Activated T-helper 2 cell treated with anti-CD3 and anti-CD28 coated beads, Interferon-gamma antibody, Interleukin-2, Interleukin-4, amounts not matched to agents 10 μg/mL and 5 μg/mL and 100 μg/mL, durations not matched to agents 14 hours and 24 hours and 36 hours (primary cell): ENCODE data around the gene WNT10A. TPM values are rescaled to one million over a fixed set of nuclear protein-coding genes. Genes with fewer than 3 reads are reported as not detected.

Experiments used
- DNase-seq: peaks from one replicate; pipeline ENCODE4 v3.0.0; 2021; ENCODE audit warnings: low spot score
- H3K27ac Mint-ChIP-seq: one replicate; pipeline ENCODE4 v1.8.0; 2021; ENCODE audit warnings: mixed read lengths
- H3K27me3 Mint-ChIP-seq: one replicate; pipeline ENCODE4 v1.8.0; 2021; ENCODE audit warnings: low read depth, mixed read lengths
- H3K36me3 Mint-ChIP-seq: one replicate; pipeline ENCODE4 v1.8.0; 2021; ENCODE audit warnings: low read depth, mixed read lengths
- H3K4me1 Mint-ChIP-seq: one replicate; pipeline ENCODE4 v1.8.0; 2021; ENCODE audit warnings: low read depth, mixed read lengths
- H3K4me3 Mint-ChIP-seq: one replicate; pipeline ENCODE4 v1.8.0; 2021; ENCODE audit warnings: low read depth, mild to moderate bottlenecking, moderate library complexity, mixed read lengths
- H3K9me3 Mint-ChIP-seq: one replicate; pipeline ENCODE4 v1.8.0; 2021; ENCODE audit warnings: mixed read lengths
- intact Hi-C: fragments of 100-400 bp; cut with micrococcal nuclease; formaldehyde crosslinking; loops from one replicate; pipeline ENCODE4 v1.15.1; 2023
- total RNA-seq: library from RNA; stranded (reverse); gene quantifications from 2 replicates; pipeline ENCODE4 v1.2.3, GENCODE V29; 2022

The WNT10A gene
- total RNA-seq, 1 donor from 2014 or later = 0.59 TPM

DNA sequence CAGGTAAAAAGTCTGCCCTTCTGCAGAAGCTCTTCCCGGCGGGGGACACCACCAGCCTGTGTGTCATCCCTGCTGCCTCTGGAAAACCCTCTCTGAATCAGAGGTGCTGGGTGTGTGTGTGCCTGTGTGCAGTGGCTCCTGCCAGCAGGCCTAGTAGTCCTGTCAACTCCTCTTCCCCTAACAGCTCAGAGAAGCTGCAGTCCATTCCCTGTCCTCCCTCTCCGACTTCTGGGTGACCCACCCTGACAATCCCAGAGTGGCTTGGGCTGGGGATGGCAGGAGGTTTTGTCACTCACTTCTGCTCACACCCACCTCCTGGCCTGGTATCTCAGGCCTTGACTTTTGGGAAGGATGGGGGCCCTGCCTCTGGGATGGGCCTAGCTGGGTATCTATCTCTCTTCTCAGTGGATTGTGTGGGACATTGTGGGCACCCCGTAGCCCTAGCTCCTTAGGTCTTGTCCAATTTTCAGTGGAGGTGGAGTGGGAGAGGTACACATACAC is 2.3 kb downstream of the WNT10A start:
- Mint-ChIP-seq H3K36me3 (no peaks in the 10 kb centered on the region), H3K9me3 (no peaks in the 10 kb centered on the region), H3K4me3 (no peak overlapping the region), H3K27me3 (peaks cover 71% of the 10 kb centered on the region), H3K27ac (no peak overlapping the region), H3K4me1 (peaks cover 23% of the 10 kb centered on the region)
- intact Hi-C loops = no loop called here
- DNase-seq = no peak

DNA sequence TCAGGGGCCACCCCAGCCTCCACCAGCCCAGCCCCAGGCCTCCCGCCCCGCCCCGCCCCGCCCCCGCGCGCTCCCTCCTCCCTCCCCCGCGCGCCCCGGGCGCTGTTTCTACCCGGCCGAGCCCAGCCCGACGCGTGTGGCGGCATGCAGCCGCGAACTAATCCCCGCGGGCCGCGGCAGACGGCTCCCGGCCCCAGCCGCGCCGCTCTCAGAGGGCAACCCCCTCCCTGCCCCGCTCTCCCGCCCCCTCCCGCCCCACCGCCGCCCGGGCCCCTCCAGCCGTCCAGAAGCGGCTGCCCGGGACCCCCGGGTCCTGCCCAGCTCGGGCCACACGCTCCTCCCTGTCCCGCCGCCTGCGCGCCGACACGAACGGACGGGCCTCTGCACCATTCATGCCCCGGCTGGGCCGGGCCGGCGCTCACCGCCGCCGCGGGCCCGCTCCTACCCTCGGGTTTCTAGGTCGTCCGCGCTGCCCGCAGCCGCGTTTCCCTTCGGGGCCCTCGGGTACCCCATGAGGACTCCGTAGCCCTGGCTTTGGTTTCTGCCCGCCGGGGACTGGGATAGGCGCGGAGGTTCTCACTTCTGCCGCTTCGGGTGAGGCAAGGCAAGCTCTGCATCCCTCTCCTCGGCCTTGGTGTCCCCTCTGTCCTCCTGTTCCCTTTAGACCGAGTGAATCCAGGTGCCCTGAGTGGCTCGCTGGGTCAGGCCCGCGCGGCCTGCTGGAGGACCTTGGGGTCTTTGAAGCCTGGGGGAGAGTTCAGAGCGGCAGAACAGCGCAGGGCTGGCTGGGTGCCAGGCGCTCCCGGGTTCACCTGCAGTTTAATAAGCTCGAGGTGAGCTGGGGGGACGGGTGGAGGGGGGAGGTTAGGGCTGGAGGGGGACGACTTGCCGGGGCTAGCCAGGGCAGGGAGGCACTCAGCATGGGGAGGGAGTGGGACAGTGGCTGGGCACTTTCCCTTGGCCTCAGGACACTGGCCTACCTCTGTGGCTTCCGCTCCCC is 3.1 kb downstream of the WNT10A start:
- H3K9me3 Mint-ChIP-seq = no peaks in the 10 kb centered on the region
- no peak overlapping the region for H3K4me3 Mint-ChIP-seq
- DNase-seq = no peak
- no peak overlapping the region for H3K27ac Mint-ChIP-seq
- intact Hi-C loops = no loop called here
- H3K4me1 Mint-ChIP-seq = peaks cover 23% of the 10 kb centered on the region
- peaks cover 69% of the 10 kb centered on the region for H3K27me3 Mint-ChIP-seq
- H3K36me3 Mint-ChIP-seq = no peaks in the 10 kb centered on the region

DNA sequence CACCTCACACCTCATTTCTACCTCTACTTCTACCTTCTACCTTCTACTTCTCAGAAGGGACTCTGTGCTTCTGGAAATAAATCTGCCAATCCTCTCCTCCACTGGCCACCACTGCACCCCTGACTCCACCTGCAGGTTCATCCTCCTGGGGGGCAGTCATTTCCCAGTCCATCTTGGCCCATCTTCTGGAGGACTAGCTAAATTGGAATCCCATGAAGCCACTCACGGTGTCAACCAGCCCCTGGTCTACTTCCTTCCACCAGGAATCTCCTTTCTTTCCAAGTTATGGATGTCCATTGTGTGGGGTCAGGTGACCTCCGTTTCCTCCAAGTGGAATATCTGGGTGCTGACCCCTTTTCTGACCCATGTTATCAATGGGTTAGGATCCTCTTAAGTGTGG is 3.9 kb downstream of the WNT10A start:
- Mint-ChIP-seq H3K27ac (no peak overlapping the region), H3K4me1 (peaks cover 22% of the 10 kb centered on the region), H3K9me3 (no peaks in the 10 kb centered on the region), H3K4me3 (no peak overlapping the region), H3K36me3 (no peaks in the 10 kb centered on the region), H3K27me3 (peaks cover 65% of the 10 kb centered on the region)
- DNase-seq = no peak
- intact Hi-C loops = no loop called here

DNA sequence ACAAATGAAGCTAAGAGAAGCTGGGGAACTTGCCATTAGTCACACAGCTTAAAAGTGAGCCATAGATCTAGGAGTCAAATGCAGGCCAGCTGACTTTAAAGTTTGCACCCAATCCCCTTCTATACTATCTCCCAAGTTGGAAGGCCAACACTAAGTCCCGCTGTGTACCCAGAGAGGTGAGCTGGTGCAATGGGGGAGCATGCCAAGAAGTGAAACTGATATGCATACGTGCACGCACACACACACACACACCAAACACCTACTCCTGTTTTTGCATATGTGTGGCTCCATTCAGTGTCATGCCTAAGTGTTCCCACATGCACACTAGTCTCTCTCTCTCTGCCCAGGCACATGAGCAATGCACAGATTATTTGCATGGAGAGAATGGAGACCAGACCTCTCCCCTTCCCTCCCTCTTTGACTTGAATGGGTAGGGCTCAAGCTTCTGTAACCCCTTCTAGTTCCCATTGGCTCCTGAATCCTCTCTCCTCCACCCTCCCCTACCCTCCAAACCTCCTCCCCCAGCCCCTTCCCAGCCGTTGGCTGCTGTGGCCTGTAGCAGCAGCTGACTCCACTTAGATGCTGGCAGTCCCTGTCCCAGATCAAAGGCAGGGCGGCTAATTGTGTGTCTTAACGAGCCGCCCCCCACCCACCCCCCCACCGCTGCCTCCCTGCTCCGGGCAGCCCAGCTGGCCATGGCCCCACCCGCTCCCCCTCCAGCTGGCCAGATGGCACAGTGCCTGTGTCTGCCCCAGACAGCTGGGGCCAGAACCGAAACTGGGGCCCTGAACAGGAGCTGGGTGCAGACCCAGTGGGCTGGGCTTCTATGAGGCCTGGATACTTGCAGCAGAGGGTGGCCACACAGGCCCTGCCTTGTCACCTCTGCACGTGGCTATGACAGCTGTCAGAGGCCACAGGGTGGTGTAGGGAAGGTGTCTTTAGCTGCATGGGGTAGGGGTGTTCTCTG is 5.6 kb downstream of the WNT10A start:
- H3K36me3 Mint-ChIP-seq = no peaks in the 10 kb centered on the region
- no peak overlapping the region for H3K27ac Mint-ChIP-seq
- no peak overlapping the region for H3K4me3 Mint-ChIP-seq
- no peak for DNase-seq
- intact Hi-C loops = no loop called here
- H3K4me1 Mint-ChIP-seq = peaks cover 13% of the 10 kb centered on the region
- H3K9me3 Mint-ChIP-seq = no peaks in the 10 kb centered on the region
- H3K27me3 Mint-ChIP-seq = peaks cover 61% of the 10 kb centered on the region

DNA sequence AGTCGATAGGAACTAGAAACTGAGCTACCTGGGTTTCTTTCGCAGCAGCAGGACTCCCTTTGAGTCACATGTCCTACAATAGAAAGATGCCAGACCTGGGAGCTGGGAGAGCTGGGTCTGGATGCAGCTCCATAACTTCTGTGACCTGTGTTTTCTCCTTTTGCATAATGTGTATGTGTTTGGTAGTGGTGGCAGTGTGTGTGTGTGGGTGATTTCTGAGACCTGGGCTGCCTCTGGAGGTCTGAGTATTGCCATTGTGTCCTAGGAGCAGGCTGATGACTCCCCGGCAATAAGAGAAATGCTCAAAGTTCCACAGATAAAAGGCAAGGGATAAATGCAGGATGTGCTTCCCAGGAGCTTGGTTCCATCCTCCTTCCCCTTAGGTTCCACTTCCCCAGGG is 6.4 kb downstream of the WNT10A start:
- intact Hi-C loops = no loop called here
- Mint-ChIP-seq H3K9me3 (no peaks in the 10 kb centered on the region), H3K4me1 (peaks cover 16% of the 10 kb centered on the region), H3K36me3 (no peaks in the 10 kb centered on the region), H3K27ac (no peak overlapping the region), H3K27me3 (peaks cover 59% of the 10 kb centered on the region), H3K4me3 (no peak overlapping the region)
- no peak for DNase-seq

DNA sequence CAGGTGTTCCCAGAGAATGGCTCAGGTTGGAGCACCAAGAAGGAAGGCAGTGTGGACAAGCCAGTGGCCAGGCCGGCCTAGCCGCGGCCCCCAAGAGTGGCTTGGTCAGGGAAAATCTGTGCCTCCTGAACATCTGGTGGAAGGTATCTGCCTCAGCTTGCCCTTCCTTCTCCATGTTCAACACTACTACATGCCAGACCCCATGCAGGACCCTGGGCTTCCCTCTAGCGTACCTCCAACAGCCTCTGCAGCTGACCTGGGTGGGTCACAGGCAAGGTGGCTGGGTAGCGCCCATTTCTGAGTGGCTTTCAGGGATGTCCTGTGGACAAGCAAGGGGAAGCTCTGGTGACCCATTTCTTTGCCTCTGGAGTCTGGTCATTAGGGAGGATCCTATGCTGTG is 7.7 kb downstream of the WNT10A start:
- Mint-ChIP-seq H3K9me3 (no peaks in the 10 kb centered on the region), H3K4me1 (peaks cover 16% of the 10 kb centered on the region), H3K36me3 (no peaks in the 10 kb centered on the region), H3K4me3 (no peak overlapping the region), H3K27me3 (peaks cover 48% of the 10 kb centered on the region), H3K27ac (no peak overlapping the region)
- no peak for DNase-seq
- intact Hi-C loops = no loop called here

DNA sequence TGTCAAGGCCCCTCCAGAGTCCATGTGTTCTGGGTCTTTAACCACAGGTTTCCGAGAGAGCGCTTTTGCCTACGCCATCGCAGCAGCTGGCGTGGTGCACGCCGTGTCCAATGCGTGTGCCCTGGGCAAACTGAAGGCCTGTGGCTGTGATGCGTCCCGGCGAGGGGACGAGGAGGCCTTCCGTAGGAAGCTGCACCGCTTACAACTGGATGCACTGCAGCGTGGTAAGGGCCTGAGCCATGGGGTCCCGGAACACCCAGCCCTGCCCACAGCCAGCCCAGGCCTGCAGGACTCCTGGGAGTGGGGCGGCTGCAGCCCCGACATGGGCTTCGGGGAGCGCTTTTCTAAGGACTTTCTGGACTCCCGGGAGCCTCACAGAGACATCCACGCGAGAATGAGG is 9.3 kb downstream of the WNT10A start:
- H3K9me3 Mint-ChIP-seq = no peaks in the 10 kb centered on the region
- peaks cover 48% of the 10 kb centered on the region for H3K27me3 Mint-ChIP-seq
- H3K27ac Mint-ChIP-seq = no peak overlapping the region
- no peaks in the 10 kb centered on the region for H3K36me3 Mint-ChIP-seq
- intact Hi-C loops = loop anchor here (10.0 kb wide), 2 partner anchors 605 to 1665 kb away; no protein-coding TSS in a partner anchor
- peaks cover 26% of the 10 kb centered on the region for H3K4me1 Mint-ChIP-seq
- no peak for DNase-seq
- no peak overlapping the region for H3K4me3 Mint-ChIP-seq

DNA sequence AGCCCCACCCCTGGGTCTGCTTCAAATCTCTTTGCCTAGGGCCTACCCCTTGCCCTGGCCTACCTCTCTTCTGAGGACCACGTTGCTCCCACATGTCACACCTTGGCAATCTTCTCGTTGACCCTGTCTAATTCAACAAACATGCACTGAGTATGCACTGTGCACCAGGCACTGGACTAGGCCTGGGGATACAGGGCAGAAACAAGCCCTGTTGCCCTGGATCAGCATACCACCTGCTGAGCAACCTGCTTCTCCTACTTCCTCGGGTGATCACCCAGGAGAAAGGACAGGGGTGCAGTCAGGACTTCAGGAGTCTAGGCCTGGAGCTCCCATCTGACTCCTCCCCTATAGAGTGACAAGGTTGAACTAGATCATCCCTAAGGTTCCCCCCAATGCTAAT is 9.7 kb downstream of the WNT10A start:
- Mint-ChIP-seq H3K4me3 (no peak overlapping the region), H3K27me3 (peaks cover 45% of the 10 kb centered on the region), H3K4me1 (peaks cover 31% of the 10 kb centered on the region), H3K36me3 (no peaks in the 10 kb centered on the region), H3K9me3 (no peaks in the 10 kb centered on the region), H3K27ac (no peak overlapping the region)
- no peak for DNase-seq
- intact Hi-C loops = loop anchor here (10.0 kb wide), 2 partner anchors 606 to 1666 kb away; no protein-coding TSS in a partner anchor

DNA sequence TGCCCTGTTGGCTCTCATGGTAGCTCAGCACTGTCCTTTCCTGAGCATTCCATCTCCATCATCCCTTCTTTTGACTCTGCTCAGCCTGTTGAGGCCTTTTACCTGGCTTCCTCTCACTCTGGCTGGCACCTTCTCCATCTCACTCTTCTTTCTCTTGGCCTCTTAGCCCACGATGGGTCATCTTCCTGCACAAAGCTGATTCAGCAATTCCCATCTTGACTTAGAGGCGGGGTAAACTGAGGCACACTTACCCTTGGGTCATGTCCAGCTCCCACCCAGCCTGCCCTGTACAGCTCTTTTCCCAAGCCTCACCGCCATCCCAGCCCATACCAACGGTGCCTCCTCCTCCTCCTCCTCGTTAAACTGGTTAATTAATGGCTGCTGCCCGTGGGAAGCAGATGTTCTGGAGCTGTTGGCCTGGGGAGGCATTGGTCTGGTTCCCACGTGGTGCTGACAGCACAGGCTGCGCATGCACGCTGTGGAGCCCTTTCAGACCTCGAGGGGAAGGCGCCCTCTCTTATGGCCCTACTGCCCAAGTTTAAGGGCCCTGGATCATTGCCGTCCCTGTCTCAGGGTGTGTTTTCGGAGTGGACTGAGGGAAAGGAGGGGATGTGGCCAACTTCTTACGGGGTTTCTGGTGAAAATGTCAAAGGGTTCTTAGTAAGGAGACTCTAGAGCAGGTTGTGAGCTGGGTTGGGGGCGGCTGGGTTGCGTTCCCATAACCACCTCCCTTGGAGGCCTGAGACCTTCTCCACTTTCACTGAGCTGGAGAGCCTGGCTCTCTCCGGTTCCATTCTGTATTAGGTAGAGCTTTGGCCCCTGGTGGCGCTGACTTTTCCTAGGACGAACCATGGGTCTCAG is 10.9 kb downstream of the WNT10A start:
- intact Hi-C loops = loop anchor here (10.0 kb wide), 2 partner anchors 607 to 1667 kb away; no protein-coding TSS in a partner anchor
- no peaks in the 10 kb centered on the region for H3K36me3 Mint-ChIP-seq
- peaks cover 36% of the 10 kb centered on the region for H3K27me3 Mint-ChIP-seq
- peak overlapping the region; percentile 46 for H3K27ac Mint-ChIP-seq
- no peaks in the 10 kb centered on the region for H3K9me3 Mint-ChIP-seq
- no peak for DNase-seq
- H3K4me3 Mint-ChIP-seq = peak overlapping the region; percentile 4
- peaks cover 39% of the 10 kb centered on the region for H3K4me1 Mint-ChIP-seq

DNA sequence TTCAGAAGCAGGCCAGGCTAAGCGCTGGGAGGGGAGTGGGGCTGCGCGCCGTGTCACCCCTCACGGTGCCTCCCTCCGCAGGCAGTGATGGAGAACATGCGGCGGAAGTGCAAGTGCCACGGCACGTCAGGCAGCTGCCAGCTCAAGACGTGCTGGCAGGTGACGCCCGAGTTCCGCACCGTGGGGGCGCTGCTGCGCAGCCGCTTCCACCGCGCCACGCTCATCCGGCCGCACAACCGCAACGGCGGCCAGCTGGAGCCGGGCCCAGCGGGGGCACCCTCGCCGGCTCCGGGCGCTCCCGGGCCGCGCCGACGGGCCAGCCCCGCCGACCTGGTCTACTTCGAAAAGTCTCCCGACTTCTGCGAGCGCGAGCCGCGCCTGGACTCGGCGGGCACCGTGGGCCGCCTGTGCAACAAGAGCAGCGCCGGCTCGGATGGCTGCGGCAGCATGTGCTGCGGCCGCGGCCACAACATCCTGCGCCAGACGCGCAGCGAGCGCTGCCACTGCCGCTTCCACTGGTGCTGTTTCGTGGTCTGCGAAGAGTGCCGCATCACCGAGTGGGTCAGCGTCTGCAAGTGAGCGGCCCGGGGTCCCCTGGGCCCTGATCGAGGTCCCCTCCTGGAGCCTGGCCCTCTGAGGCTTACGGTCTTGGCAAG is 12.2 kb downstream of the WNT10A start:
- Mint-ChIP-seq H3K36me3 (no peaks in the 10 kb centered on the region), H3K9me3 (no peaks in the 10 kb centered on the region), H3K4me1 (peaks cover 39% of the 10 kb centered on the region), H3K4me3 (peak overlapping the region; percentile 72), H3K27ac (peak overlapping the region; percentile 69), H3K27me3 (peaks cover 25% of the 10 kb centered on the region)
- DNase-seq = peak; percentile 77
- intact Hi-C loops = loop anchor here (10.0 kb wide), 2 partner anchors 608 to 1668 kb away; no protein-coding TSS in a partner anchor

DNA sequence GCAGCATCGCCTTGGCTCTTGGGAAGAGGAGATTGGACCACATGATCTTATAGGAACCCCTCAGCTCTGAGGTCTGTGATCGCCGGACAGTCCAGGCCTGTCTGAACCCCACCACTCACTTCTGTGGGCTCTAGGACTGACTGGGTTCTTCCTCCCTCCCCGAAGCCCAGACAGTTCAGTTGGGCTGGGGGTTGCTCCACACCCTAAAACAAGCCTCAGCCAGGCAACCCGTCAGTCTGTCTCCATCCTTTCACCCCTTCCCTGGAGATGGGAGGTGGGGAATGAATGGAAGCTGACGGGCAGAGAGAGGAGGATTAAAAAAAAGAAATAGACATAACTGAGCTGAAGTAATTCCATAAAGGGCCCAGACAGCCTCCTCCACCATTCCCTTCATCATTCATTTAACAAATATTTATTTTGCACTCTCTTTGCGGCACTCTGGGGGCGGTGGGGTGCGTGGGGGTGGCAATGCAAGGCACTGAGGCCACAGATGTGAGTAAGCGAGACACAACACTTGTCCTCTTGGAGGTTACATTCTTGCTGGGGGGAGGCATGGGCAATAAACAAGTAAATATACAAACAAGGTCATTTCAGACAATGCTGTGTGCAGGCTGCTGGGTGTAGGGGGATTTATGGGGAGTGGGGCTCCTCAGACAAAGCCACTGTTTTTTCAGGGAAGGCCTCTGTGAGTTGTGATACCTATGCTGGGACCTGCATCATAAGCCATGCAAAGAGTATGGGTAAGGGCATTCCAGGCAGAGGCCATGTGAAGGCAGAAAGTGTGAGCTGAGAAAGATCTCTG is 12.9 kb downstream of the WNT10A start:
- DNase-seq = no peak
- peaks cover 43% of the 10 kb centered on the region for H3K4me1 Mint-ChIP-seq
- H3K9me3 Mint-ChIP-seq = no peaks in the 10 kb centered on the region
- H3K36me3 Mint-ChIP-seq = no peaks in the 10 kb centered on the region
- peak overlapping the region; percentile 72 for H3K4me3 Mint-ChIP-seq
- H3K27ac Mint-ChIP-seq = peak overlapping the region; percentile 69
- H3K27me3 Mint-ChIP-seq = peaks cover 28% of the 10 kb centered on the region
- intact Hi-C loops = loop anchor here (10.0 kb wide), 2 partner anchors 609 to 1669 kb away; no protein-coding TSS in a partner anchor
